Activated T-helper 2 cell treated with anti-CD3 and anti-CD28 coated beads, Interferon-gamma antibody, Interleukin-2, Interleukin-4, amounts not matched to agents 10 μg/mL and 5 μg/mL and 100 μg/mL, durations not matched to agents 14 hours and 24 hours and 36 hours (primary cell): ENCODE measurements around the gene UBD. TPM values are rescaled to one million over a fixed set of nuclear protein-coding genes. Genes with fewer than 3 reads are reported as not detected.

ENCODE experiments used
- DNase-seq: peaks from one replicate; pipeline ENCODE4 v3.0.0; 2021; ENCODE audit warnings: low spot score
- H3K27ac Mint-ChIP-seq: one replicate; pipeline ENCODE4 v1.8.0; 2021; ENCODE audit warnings: mixed read lengths
- H3K27me3 Mint-ChIP-seq: one replicate; pipeline ENCODE4 v1.8.0; 2021; ENCODE audit warnings: low read depth, mixed read lengths
- H3K36me3 Mint-ChIP-seq: one replicate; pipeline ENCODE4 v1.8.0; 2021; ENCODE audit warnings: low read depth, mixed read lengths
- H3K4me1 Mint-ChIP-seq: one replicate; pipeline ENCODE4 v1.8.0; 2021; ENCODE audit warnings: low read depth, mixed read lengths
- H3K4me3 Mint-ChIP-seq: one replicate; pipeline ENCODE4 v1.8.0; 2021; ENCODE audit warnings: low read depth, mild to moderate bottlenecking, moderate library complexity, mixed read lengths
- H3K9me3 Mint-ChIP-seq: one replicate; pipeline ENCODE4 v1.8.0; 2021; ENCODE audit warnings: mixed read lengths
- intact Hi-C: fragments of 100-400 bp; cut with micrococcal nuclease; formaldehyde crosslinking; loops from one replicate; pipeline ENCODE4 v1.15.1; 2023
- total RNA-seq: library from RNA; stranded (reverse); gene quantifications from 2 replicates; pipeline ENCODE4 v1.2.3, GENCODE V29; 2022

Gene UBD
- total RNA-seq, 1 donor from 2014 or later: 0.34 TPM

- H3K27ac Mint-ChIP-seq: no peak overlapping the region
- no peaks in the 10 kb centered on the region for H3K36me3 Mint-ChIP-seq
- H3K27me3 Mint-ChIP-seq: peaks cover 20% of the 10 kb centered on the region
- no peak for DNase-seq
- intact Hi-C loops: no loop called here
- H3K9me3 Mint-ChIP-seq: no peaks in the 10 kb centered on the region
- no peaks in the 10 kb centered on the region for H3K4me1 Mint-ChIP-seq
- H3K4me3 Mint-ChIP-seq: no peak overlapping the region
Measured at GRCh38 chr6:29509711-29510110, 49.8 kb downstream of the UBD start.

DNA sequence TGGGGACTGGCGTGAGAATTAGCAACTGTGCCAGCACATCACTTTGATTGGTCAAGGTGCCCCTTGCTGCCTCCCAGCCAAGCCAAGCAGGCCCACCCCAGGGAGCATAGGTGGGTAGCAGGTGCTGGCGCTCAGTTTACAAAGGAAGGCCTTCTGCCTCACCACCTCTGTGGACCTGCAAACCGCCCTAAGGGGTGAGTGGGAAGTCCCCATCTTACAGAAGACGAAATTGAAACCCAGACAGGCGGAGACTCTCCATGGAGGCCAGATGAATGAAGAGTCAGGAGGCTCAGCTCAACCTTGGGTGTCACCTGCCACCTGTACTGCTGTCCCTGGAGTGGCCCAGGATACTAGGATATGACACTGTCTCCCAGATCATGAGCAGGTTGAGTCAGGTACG, 50.3 kb downstream of the UBD start:
- intact Hi-C loops: no loop called here
- H3K36me3 Mint-ChIP-seq: no peaks in the 10 kb centered on the region
- H3K9me3 Mint-ChIP-seq: no peaks in the 10 kb centered on the region
- H3K27ac Mint-ChIP-seq: no peak overlapping the region
- peaks cover 17% of the 10 kb centered on the region for H3K27me3 Mint-ChIP-seq
- no peak for DNase-seq
- H3K4me1 Mint-ChIP-seq: no peaks in the 10 kb centered on the region
- no peak overlapping the region for H3K4me3 Mint-ChIP-seq

GRCh38 chr6:29507319-29507718, 52.2 kb downstream of the UBD start:
- Mint-ChIP-seq H3K4me3 (no peak overlapping the region), H3K36me3 (no peaks in the 10 kb centered on the region), H3K4me1 (no peaks in the 10 kb centered on the region), H3K9me3 (no peaks in the 10 kb centered on the region), H3K27me3 (peaks cover 16% of the 10 kb centered on the region), H3K27ac (no peak overlapping the region)
- DNase-seq: no peak
- intact Hi-C loops: no loop called here

DNA sequence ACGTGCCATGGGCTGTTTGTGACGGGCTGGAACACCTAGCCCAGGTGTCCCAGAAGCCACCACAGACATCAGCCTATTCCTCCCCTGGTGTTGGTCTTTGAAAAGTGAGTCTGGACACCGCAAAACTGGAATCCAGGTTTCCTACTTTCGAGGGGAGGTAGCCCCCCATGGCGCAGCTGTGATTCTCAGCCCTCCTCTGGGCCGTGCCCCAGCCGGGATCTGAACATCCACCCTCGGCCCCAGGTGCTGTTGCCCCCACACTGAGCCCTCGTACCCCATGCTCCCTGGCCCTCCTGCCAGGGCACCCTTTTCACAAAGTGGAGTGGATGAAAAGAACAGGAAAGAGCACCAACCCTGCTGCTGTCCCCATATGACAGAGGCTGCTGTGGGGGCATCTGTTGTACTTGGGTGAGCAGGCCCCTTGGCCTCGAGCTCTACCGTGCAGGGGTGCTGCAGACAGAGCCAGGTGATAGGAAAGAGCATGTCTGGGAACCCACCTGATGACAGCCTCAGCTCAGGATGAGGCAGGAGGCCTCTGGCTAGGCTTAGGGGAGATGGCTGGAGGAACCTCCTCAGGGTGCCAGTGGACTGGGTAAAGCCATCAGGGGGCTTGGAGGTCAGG, 53.0 kb downstream of the UBD start:
- intact Hi-C loops: no loop called here
- Mint-ChIP-seq H3K36me3 (no peaks in the 10 kb centered on the region), H3K4me1 (no peaks in the 10 kb centered on the region), H3K4me3 (no peak overlapping the region), H3K27ac (no peak overlapping the region), H3K27me3 (peaks cover 16% of the 10 kb centered on the region), H3K9me3 (no peaks in the 10 kb centered on the region)
- no peak for DNase-seq

DNA sequence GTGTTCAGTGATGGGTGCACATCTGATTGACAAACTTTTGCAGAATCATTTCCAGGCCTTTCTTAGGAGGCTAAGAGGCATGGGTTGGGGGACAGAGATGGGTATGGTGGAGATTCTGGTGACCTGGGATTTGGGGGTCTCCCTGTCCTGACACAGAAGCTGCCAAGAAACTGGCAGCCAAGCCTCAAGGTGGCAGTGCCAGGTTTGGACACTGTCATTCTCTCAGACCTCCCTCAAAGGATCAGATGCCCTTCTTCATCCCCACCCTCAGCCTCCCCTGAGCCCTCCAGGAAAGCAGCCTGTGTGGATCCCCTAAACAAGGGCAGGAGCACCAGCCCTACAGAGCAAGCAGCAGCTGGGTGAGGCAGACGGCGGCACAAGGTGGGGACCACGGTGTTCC, 53.7 kb downstream of the UBD start:
- no peak overlapping the region for H3K4me3 Mint-ChIP-seq
- peaks cover 12% of the 10 kb centered on the region for H3K27me3 Mint-ChIP-seq
- no peaks in the 10 kb centered on the region for H3K9me3 Mint-ChIP-seq
- intact Hi-C loops: no loop called here
- H3K4me1 Mint-ChIP-seq: no peaks in the 10 kb centered on the region
- H3K27ac Mint-ChIP-seq: no peak overlapping the region
- DNase-seq: no peak
- no peaks in the 10 kb centered on the region for H3K36me3 Mint-ChIP-seq

Other genes with a start within 250 kb of the UBD start
- gene OR5V1, start 190.9 kb downstream of the UBD start, total RNA-seq: not detected in 2 replicates
- not detected in 2 replicates for gene OR12D3, start 184.4 kb downstream of the UBD start, total RNA-seq
- gene OR12D2, start 164.1 kb downstream of the UBD start, total RNA-seq: not detected in 2 replicates
- not detected in 2 replicates for gene OR12D1, start 144.8 kb downstream of the UBD start, total RNA-seq
- gene OR10C1, start 120.4 kb downstream of the UBD start, total RNA-seq: not detected in 2 replicates
- not detected in 2 replicates for gene OR11A1, start 102.7 kb downstream of the UBD start, total RNA-seq
- not detected in 2 replicates for gene OR2H1, start 102.6 kb downstream of the UBD start, total RNA-seq
- not detected in 2 replicates for gene MAS1L, start 71.8 kb downstream of the UBD start, total RNA-seq
- gene OR2H2, start 25.4 kb upstream of the UBD start, total RNA-seq: not detected in 2 replicates
- gene GABBR1, start 73.5 kb upstream of the UBD start, total RNA-seq: 17.0 and 21.1 TPM in 2 replicates
- gene MOG, start 97.4 kb upstream of the UBD start, total RNA-seq: not detected in 2 replicates
- gene ZFP57, start 121.4 kb upstream of the UBD start, total RNA-seq: 2.6 and 3.0 TPM in 2 replicates
- 266 and 278 TPM in 2 replicates for gene HLA-F, start 163.7 kb upstream of the UBD start, total RNA-seq